GM12878 (cell line): ENCODE results near the gene CTNNA3. TPM values are rescaled to one million over a fixed set of nuclear protein-coding genes. Genes with fewer than 3 reads are reported as not detected.

Experiments
- ATAC-seq: fragments of 200-7000 bp; cut with Tn5 transposase; 3 replicates; pipeline ENCODE4 v1.9.1; 2020; ENCODE audit warnings: mild to moderate bottlenecking, moderate library complexity
- BruUV-seq: library from RNA; stranded (reverse); fragments of 400-500 nt; replicated peaks from 2 replicates; lab custom pipeline; 2021; lab: Mats Ljungman, UMichigan
- CTCF ChIA-PET: fragments of 300-600 bp; sonication (Branson Sonifier 250); formaldehyde crosslinking; extraction: SDS; loops from one replicate; lab custom pipeline; 2021; ENCODE audit warnings: inconsistent platforms; lab: Yijun Ruan, JAX
- POLR2A ChIA-PET: fragments of 350-600 bp; formaldehyde crosslinking; extraction: SDS; loops from one replicate; lab custom pipeline; 2021; ENCODE audit warnings: inconsistent platforms; lab: Charles Lee
- RAD21 ChIA-PET: fragments of 300-600 bp; sonication (Branson Sonifier 250); formaldehyde crosslinking; loops from one replicate; lab custom pipeline; 2023; ENCODE audit warnings: antibody characterized with exemption; ENCODE audit not compliant: unreplicated experiment; lab: Charles Lee
- SMC1A ChIA-PET: fragments of 300-600 bp; sonication (Branson Sonifier 250); formaldehyde crosslinking; loops from one replicate; lab custom pipeline; 2023; ENCODE audit not compliant: unreplicated experiment, uncharacterized antibody; lab: Charles Lee
- DNase-seq: peaks from one replicate; pipeline ENCODE4 v3.0.0-alpha.2; 2011; ENCODE audit warnings: low read depth, low spot score
- FAIRE-seq: peaks from 3 replicates; lab custom pipeline; 2011; peaks lifted over from hg19 to GRCh38; lab: Jason Lieb, UNC
- H2AFZ ChIP-seq: 2 replicates; pipeline ENCODE4 v1.6.0; 2011; ENCODE audit warnings: low read depth, low read length, control low read depth; ENCODE audit not compliant: control insufficient read depth
- H3K27ac ChIP-seq: 2 replicates; pipeline ENCODE4 v1.5.1; 2011; ENCODE audit warnings: control low read depth; ENCODE audit not compliant: control insufficient read depth, insufficient read depth
- H3K27me3 ChIP-seq, 2 experiments: replicated peaks in 1 of 2; 2 replicates each; pipeline versions ENCODE4 v1.6.0 to v1.6.1; 2011; ENCODE audit warnings: low read length in 1 of 2; ENCODE audit not compliant: control insufficient read depth in 2 of 2, insufficient read depth in 2 of 2
- H3K36me3 ChIP-seq, 2 experiments: 2 replicates each; pipeline ENCODE4 v1.5.1; 2011; ENCODE audit warnings: low read length in 1 of 2; ENCODE audit not compliant: control insufficient read depth in 2 of 2, insufficient read depth in 2 of 2
- H3K4me1 ChIP-seq: 2 replicates; pipeline ENCODE4 v1.6.1; 2011; ENCODE audit warnings: mild to moderate bottlenecking, low read length, moderate library complexity, mixed read lengths; ENCODE audit not compliant: control insufficient read depth, insufficient read depth
- H3K4me2 ChIP-seq: 2 replicates; pipeline ENCODE4 v1.6.0; 2011; ENCODE audit warnings: control low read depth; ENCODE audit not compliant: control insufficient read depth, insufficient read depth
- H3K4me3 ChIP-seq: fragments of 200-600 bp; sonication (generic); 2 replicates; pipeline ENCODE4 v1.5.1; 2016
- H3K79me2 ChIP-seq: 2 replicates; pipeline ENCODE4 v1.6.0; 2011; ENCODE audit warnings: low read length; ENCODE audit not compliant: control insufficient read depth, insufficient read depth
- H3K9ac ChIP-seq: 2 replicates; pipeline ENCODE4 v1.8.0; 2011; ENCODE audit warnings: low read length, control low read depth, mixed read lengths; ENCODE audit not compliant: control insufficient read depth, insufficient read depth
- H3K9me3 ChIP-seq: replicated peaks from 3 replicates; pipeline ENCODE4 v1.5.1; 2011; ENCODE audit warnings: mild to moderate bottlenecking, low read length; ENCODE audit not compliant: control insufficient read depth, insufficient read depth
- H4K20me1 ChIP-seq: 2 replicates; pipeline ENCODE4 v1.6.0; 2011; ENCODE audit not compliant: control insufficient read depth, insufficient read depth
- ATF7 ChIP-seq: fragments of 450-650 bp; IDR thresholded peaks from 2 replicates; pipeline ENCODE4 v1.6.1; 2016; ENCODE audit warnings: low read depth, mild to moderate bottlenecking
- FOS ChIP-seq: IDR thresholded peaks from 3 replicates; pipeline ENCODE4 v1.6.1; 2011; ENCODE audit warnings: borderline replicate concordance; ENCODE audit not compliant: insufficient read length; ENCODE audit errors: extremely low read depth
- JUND ChIP-seq: IDR thresholded peaks from 2 replicates; pipeline ENCODE4 v1.6.1; 2012; ENCODE audit warnings: low read depth, mild to moderate bottlenecking, low read length, improper control_type of control experiment, moderate library complexity
- NFXL1 ChIP-seq: fragments of 450-650 bp; IDR thresholded peaks from 2 replicates; pipeline ENCODE4 v1.6.1; 2017; ENCODE audit warnings: antibody characterized with exemption, mild to moderate bottlenecking, borderline replicate concordance
- POU2F2 ChIP-seq: IDR thresholded peaks from 3 replicates; pipeline ENCODE4 v1.6.1; 2011; ENCODE audit warnings: low read depth, mild to moderate bottlenecking, low read length, borderline replicate concordance
- RAD21 ChIP-seq: IDR thresholded peaks from 2 replicates; pipeline ENCODE4 v1.6.1; 2011; ENCODE audit warnings: mild to moderate bottlenecking, low read depth, low read length, moderate library complexity; ENCODE audit not compliant: insufficient read depth
- RAD51 ChIP-seq: fragments of 450-650 bp; IDR thresholded peaks from 2 replicates; pipeline ENCODE4 v1.6.1; 2016; ENCODE audit warnings: moderate library complexity, mild to moderate bottlenecking, inconsistent platforms
- RB1 ChIP-seq: fragments of 450-650 bp; formaldehyde crosslinking; IDR thresholded peaks from 2 replicates; pipeline ENCODE4 v1.6.1; 2017; ENCODE audit warnings: mild to moderate bottlenecking, borderline replicate concordance
- SIX5 ChIP-seq: IDR thresholded peaks from 2 replicates; pipeline ENCODE4 v1.6.1; 2011; ENCODE audit warnings: mild to moderate bottlenecking, low read depth, low read length, moderate library complexity; ENCODE audit not compliant: severe bottlenecking
- YY1 ChIP-seq: IDR thresholded peaks from 2 replicates; pipeline ENCODE4 v1.6.1; 2011; ENCODE audit warnings: low read depth, mild to moderate bottlenecking, low read length
- ZBED1 ChIP-seq: IDR thresholded peaks from 2 replicates; pipeline ENCODE4 v1.6.1; 2016; ENCODE audit warnings: borderline replicate concordance
- ZNF274 ChIP-seq: IDR thresholded peaks from one replicate; pipeline ENCODE4 v1.8.0; 2011; ENCODE audit not compliant: insufficient read length, insufficient read depth
- WGBS: methylation state at CpG from one replicate; pipeline ENCODE4 v1.1.6; 2016; ENCODE audit warnings: low lambda C conversion rate; ENCODE audit not compliant: insufficient replicate concordance, insufficient coverage; ENCODE audit errors: missing lambda C conversion rate; 5-methylcytosine and 5-hydroxymethylcytosine counted together
- in situ Hi-C: fragments of 300-500 bp; cut with MboI; formaldehyde crosslinking; loops from 9 replicates; pipeline ENCODE4 v1.14.3; 2018; ENCODE audit warnings: mixed read lengths
- intact Hi-C: fragments of 100-400 bp; cut with micrococcal nuclease; formaldehyde crosslinking; loops from one replicate; pipeline ENCODE4 v1.14.2; 2022; ENCODE audit not compliant: unreplicated experiment
- polyA plus RNA-seq, 11 experiments: library from polyadenylated mRNA; depleted of rRNA in 4 of 11; unstranded in 6 of 11; stranded (reverse) in 5 of 11; fragments of >200 nt; fragmentation: Nextera tagmentation in 4 of 11; fragmentation: Illumina TruSeq in 1 of 11; extraction: Ambion mirVana in 4 of 11; extraction: Trizol in 1 of 11; gene quantifications; 1 replicate in 1 of 11; 2 replicates in 10 of 11; pipeline versions ENCODE4 v1.2.1 to v1.2.3, GENCODE V29; 2011 to 2016; ENCODE audit warnings: inconsistent platforms in 2 of 11, missing spikeins in 2 of 11, low read depth in 1 of 11
- total RNA-seq, 4 experiments: library from RNA; depleted of rRNA in 3 of 4; stranded (reverse); fragments of >200 nt in 3 of 4; fragmentation: Illumina TruSeq in 1 of 4; extraction: Trizol in 1 of 4; gene quantifications; 2 replicates each; pipeline versions ENCODE4 v1.2.1 to v1.2.3, GENCODE V29; 2013 to 2021
- TF ChIP-seq, protein P1 (sequence below): fragments of 450-650 bp; IDR thresholded peaks from 2 replicates; pipeline ENCODE4 v1.6.1; 2016; ENCODE audit warnings: mild to moderate bottlenecking
- TF ChIP-seq, protein P2 (sequence below), 3 experiments: IDR thresholded peaks in 2 of 3; conservative IDR thresholded peaks in 1 of 3; 2 replicates each; pipeline ENCODE4 v1.5.1; 2011; ENCODE audit warnings: low read depth in 3 of 3, low read length in 3 of 3, mild to moderate bottlenecking in 3 of 3, control low read depth in 2 of 3, moderate library complexity in 2 of 3, inconsistent platforms in 1 of 3, mixed read lengths in 1 of 3; ENCODE audit not compliant: control insufficient read depth in 2 of 3, insufficient read depth in 1 of 3; ENCODE audit errors: extremely low read depth in 1 of 3

Gene CTNNA3
- total and polyA plus RNA-seq, 10 of the 15 experiments (the other 5 are each of a cell fraction or from before 2014, with no cell fraction given) = under 0.01 to 4.5 (median 0.22) TPM; not detected in 2

DNA sequence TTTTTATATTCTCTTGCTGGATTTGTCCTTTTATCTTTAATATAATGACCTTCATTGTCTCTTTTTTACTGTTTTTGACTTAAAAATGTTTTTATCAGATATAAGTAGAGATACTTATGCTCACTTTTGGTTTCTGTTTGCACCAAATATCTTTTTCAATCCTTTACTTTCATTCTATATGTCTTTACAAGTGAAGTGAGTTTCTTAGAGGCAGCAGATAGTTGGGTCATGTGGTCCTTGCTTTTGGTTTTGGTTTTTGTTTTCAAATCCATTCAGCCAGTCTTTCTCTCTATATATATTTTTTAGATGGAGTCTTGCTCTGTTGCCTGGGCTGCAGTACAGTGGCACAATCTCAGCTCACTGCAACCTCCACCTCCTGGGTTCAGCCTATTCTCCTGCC lies 1702.5 kb downstream of the CTNNA3 start:
- Histone ChIP-seq H3K4me3 (no peak overlapping the region), H3K9me3 (no peaks in the 10 kb centered on the region; the same call in 2 of the 3 replicates), H3K79me2 (no peaks in the 10 kb centered on the region), H2AFZ (no peak overlapping the region), H3K27me3 (no peaks in the 10 kb centered on the region), H3K36me3 (no peaks in the 10 kb centered on the region), H3K4me2 (no peak overlapping the region), H3K4me1 (no peaks in the 10 kb centered on the region), H3K9ac (no peak overlapping the region), H3K27ac (no peak overlapping the region), H4K20me1 (no peaks in the 10 kb centered on the region)
- CTCF ChIA-PET = no interaction called here
- intact Hi-C loops (no loop called here), in situ Hi-C loops (no loop called here)
- ATAC-seq (peak; percentile 62), FAIRE-seq (no peak), DNase-seq (no peak)
- POLR2A ChIA-PET = no interaction called here
- SMC1A ChIA-PET = no interaction called here
- TF ChIP-seq JUND (no peak), RAD51 (0 out of 2 replicates have a peak, but pooled peaks have one; percentile 19)
- TF ChIP-seq, all 136 proteins: peak for 1
- RAD21 ChIA-PET = no interaction called here
- no TSS peak for BruUV-seq

DNA sequence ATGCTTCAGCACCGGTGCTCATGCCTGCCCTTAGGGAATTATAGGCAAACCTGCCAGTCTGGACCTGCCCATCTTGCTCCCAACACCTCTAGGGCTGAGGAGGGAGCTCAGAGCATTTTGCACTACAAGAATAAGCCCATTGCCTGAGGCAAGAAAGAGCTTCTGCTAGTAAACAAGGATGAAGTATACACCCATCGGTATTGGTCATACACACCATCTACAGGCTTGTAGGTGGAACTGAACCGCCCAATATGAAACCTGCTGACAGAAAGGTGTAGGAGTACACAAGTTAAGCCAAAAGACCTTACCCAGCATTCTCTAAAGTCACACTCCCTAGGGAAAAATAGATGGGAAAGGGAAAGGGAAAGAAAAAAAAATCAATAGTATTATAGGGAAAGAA lies 1727.1 kb downstream of the CTNNA3 start:
- Histone ChIP-seq H3K27me3 (no peaks in the 10 kb centered on the region), H3K4me3 (no peak overlapping the region), H3K4me1 (no peaks in the 10 kb centered on the region), H3K9ac (no peak overlapping the region), H3K79me2 (no peaks in the 10 kb centered on the region), H4K20me1 (no peaks in the 10 kb centered on the region), H3K27ac (no peak overlapping the region), H3K9me3 (no peaks in the 10 kb centered on the region), H2AFZ (no peak overlapping the region), H3K4me2 (no peak overlapping the region), H3K36me3 (no peaks in the 10 kb centered on the region)
- ChIA-PET CTCF (interaction anchor here (0.6 to 1.5 kb wide), 3 partner anchors 313 to 709 kb away, joined by 3 to 4 read pairs (median 3); no protein-coding TSS in a partner anchor), POLR2A (no interaction called here), RAD21 (no interaction called here), SMC1A (interaction anchor here (1.0 to 1.3 kb wide), 3 partner anchors 20 to 260 kb away, joined by 3 read pairs; no protein-coding TSS in a partner anchor)
- in situ Hi-C loops = no loop called here
- 58% methylated on average over 3 of the region's 3 CpGs for WGBS
- intact Hi-C loops = no loop called here
- BruUV-seq = no TSS peak
- no peak for TF ChIP-seq SIX5
- TF ChIP-seq RB1 = no peak
- TF ChIP-seq FOS = no peak
- TF ChIP-seq POU2F2 = no peak
- no peak for TF ChIP-seq ATF7
- no peak for TF ChIP-seq ZBED1
- TF ChIP-seq, protein P1, sequence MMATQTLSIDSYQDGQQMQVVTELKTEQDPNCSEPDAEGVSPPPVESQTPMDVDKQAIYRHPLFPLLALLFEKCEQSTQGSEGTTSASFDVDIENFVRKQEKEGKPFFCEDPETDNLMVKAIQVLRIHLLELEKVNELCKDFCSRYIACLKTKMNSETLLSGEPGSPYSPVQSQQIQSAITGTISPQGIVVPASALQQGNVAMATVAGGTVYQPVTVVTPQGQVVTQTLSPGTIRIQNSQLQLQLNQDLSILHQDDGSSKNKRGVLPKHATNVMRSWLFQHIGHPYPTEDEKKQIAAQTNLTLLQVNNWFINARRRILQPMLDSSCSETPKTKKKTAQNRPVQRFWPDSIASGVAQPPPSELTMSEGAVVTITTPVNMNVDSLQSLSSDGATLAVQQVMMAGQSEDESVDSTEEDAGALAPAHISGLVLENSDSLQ = no peak
- TF ChIP-seq ZNF274 = no peak
- no peak for TF ChIP-seq YY1
- TF ChIP-seq, protein P2, sequence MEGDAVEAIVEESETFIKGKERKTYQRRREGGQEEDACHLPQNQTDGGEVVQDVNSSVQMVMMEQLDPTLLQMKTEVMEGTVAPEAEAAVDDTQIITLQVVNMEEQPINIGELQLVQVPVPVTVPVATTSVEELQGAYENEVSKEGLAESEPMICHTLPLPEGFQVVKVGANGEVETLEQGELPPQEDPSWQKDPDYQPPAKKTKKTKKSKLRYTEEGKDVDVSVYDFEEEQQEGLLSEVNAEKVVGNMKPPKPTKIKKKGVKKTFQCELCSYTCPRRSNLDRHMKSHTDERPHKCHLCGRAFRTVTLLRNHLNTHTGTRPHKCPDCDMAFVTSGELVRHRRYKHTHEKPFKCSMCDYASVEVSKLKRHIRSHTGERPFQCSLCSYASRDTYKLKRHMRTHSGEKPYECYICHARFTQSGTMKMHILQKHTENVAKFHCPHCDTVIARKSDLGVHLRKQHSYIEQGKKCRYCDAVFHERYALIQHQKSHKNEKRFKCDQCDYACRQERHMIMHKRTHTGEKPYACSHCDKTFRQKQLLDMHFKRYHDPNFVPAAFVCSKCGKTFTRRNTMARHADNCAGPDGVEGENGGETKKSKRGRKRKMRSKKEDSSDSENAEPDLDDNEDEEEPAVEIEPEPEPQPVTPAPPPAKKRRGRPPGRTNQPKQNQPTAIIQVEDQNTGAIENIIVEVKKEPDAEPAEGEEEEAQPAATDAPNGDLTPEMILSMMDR (IDR thresholded peaks at IDR 0.05 in 2 of 3, conservative IDR thresholded peaks at IDR 0.05 in 1 of 3; ENCODE audit: control insufficient read depth in 2 of 3, extremely low read depth in 1 of 3, insufficient read depth in 1 of 3, low read depth in 3 of 3, low read length in 3 of 3) = peak; percentile 14 to 35 (median 27); a peak in 4 of 6 replicates
- 0 out of 2 replicates have a peak, but pooled peaks have one; percentile 19 for TF ChIP-seq RAD21
- TF ChIP-seq NFXL1 = no peak
- peak; percentile 71 for ATAC-seq
- no peak for FAIRE-seq
- no peak for DNase-seq
